HepG2 (cell line): ENCODE data around the gene HIRA. TPM values are rescaled to one million over a fixed set of nuclear protein-coding genes. Genes with fewer than 3 reads are reported as not detected.

Source experiments
- CHD4 ChIP-seq: fragments of 200-600 bp; sonication (generic); IDR thresholded peaks from 2 replicates; pipeline ENCODE4 v1.7.0; 2017; ENCODE audit warnings: mild to moderate bottlenecking, low read length, borderline replicate concordance
- CREB3 ChIP-seq: sonication (generic); formaldehyde crosslinking; IDR thresholded peaks from 2 replicates; pipeline ENCODE4 v1.5.0; 2020; ENCODE audit warnings: missing genetic modification reagents
- EP300 ChIP-seq, 3 experiments: sonication (generic) in 1 of 3; formaldehyde crosslinking in 1 of 3; IDR thresholded peaks; 2 replicates each; pipeline versions ENCODE4 v1.5.1 to v1.6.1; 2011 to 2020; ENCODE audit warnings: low read depth in 2 of 3, low read length in 2 of 3, borderline replicate concordance in 1 of 3, improper control_type of control experiment in 1 of 3, mild to moderate bottlenecking in 1 of 3, missing genetic modification reagents in 1 of 3, moderate library complexity in 1 of 3
- MYC ChIP-seq: sonication (generic); formaldehyde crosslinking; IDR thresholded peaks from 2 replicates; pipeline ENCODE4 v1.9.0; 2021; ENCODE audit warnings: missing genetic modification reagents, borderline replicate concordance
- PREB ChIP-seq: sonication (generic); formaldehyde crosslinking; IDR thresholded peaks from 2 replicates; pipeline ENCODE4 v1.4.0; 2020; ENCODE audit warnings: missing genetic modification reagents
- RBFOX2 ChIP-seq: fragments of 200-400 bp; formaldehyde crosslinking; IDR thresholded peaks from 2 replicates; pipeline ENCODE4 v1.6.1; 2017; ENCODE audit warnings: low read depth, mild to moderate bottlenecking, low read length
- RORA ChIP-seq: sonication (generic); formaldehyde crosslinking; IDR thresholded peaks from 2 replicates; pipeline ENCODE4 v1.5.0; 2020; ENCODE audit warnings: mild to moderate bottlenecking, missing genetic modification reagents, moderate library complexity
- SUZ12 ChIP-seq: fragments of 150-350 bp; IDR thresholded peaks from 2 replicates; pipeline ENCODE4 v1.6.1; 2014; ENCODE audit warnings: low read depth, low read length
- UBTF ChIP-seq: sonication (generic); formaldehyde crosslinking; IDR thresholded peaks from 2 replicates; pipeline ENCODE4 v1.4.0; 2020; ENCODE audit warnings: mild to moderate bottlenecking, missing genetic modification reagents
- ZNF720 ChIP-seq: sonication (generic); formaldehyde crosslinking; IDR thresholded peaks from 2 replicates; pipeline ENCODE4 v1.4.0; 2020; ENCODE audit warnings: missing genetic modification reagents
- ZNF724P ChIP-seq: sonication (generic); formaldehyde crosslinking; IDR thresholded peaks from 2 replicates; pipeline ENCODE4 v1.8.0; 2022; ENCODE audit warnings: missing genetic modification reagents, borderline replicate concordance
- ZNF75D ChIP-seq: sonication (generic); formaldehyde crosslinking; IDR thresholded peaks from 2 replicates; pipeline ENCODE4 v1.8.1; 2023; ENCODE audit warnings: missing genetic modification reagents, mild to moderate bottlenecking, borderline replicate concordance
- polyA plus RNA-seq, 8 experiments: library from polyadenylated mRNA; depleted of rRNA in 3 of 8; stranded (reverse) in 7 of 8; unstranded in 1 of 8; fragments of >200 nt; fragmentation: Illumina TruSeq in 4 of 8; extraction: Trizol in 4 of 8; gene quantifications; 2 replicates each; pipeline versions ENCODE4 v1.2.1 to v1.2.3, GENCODE V29; 2011 to 2016; ENCODE audit warnings: low read depth in 4 of 8, missing spikeins in 1 of 8, mixed read lengths in 1 of 8; ENCODE audit not compliant: insufficient read depth in 1 of 8
- total RNA-seq, 5 experiments: library from RNA; depleted of rRNA; stranded (reverse); fragments of >200 nt; fragmentation: Illumina TruSeq; extraction: Trizol; gene quantifications; 2 replicates each; pipeline ENCODE4 v1.2.3, GENCODE V29; 2016; ENCODE audit warnings: low read depth in 1 of 5
- TF ChIP-seq, protein P1 (sequence below): sonication (generic); formaldehyde crosslinking; IDR thresholded peaks from 2 replicates; pipeline ENCODE4 v1.4.0; 2020; ENCODE audit warnings: mild to moderate bottlenecking, missing genetic modification reagents
- TF ChIP-seq, protein P2 (sequence below): sonication (generic); formaldehyde crosslinking; IDR thresholded peaks from 2 replicates; pipeline ENCODE4 v1.5.0; 2020; ENCODE audit warnings: missing genetic modification reagents, mild to moderate bottlenecking, borderline replicate concordance

The HIRA gene
- total and polyA plus RNA-seq, 2 of the 13 experiments (the other 11 are each of a cell fraction or from before 2014, with no cell fraction given) = 21.5 to 29.2 TPM

DNA sequence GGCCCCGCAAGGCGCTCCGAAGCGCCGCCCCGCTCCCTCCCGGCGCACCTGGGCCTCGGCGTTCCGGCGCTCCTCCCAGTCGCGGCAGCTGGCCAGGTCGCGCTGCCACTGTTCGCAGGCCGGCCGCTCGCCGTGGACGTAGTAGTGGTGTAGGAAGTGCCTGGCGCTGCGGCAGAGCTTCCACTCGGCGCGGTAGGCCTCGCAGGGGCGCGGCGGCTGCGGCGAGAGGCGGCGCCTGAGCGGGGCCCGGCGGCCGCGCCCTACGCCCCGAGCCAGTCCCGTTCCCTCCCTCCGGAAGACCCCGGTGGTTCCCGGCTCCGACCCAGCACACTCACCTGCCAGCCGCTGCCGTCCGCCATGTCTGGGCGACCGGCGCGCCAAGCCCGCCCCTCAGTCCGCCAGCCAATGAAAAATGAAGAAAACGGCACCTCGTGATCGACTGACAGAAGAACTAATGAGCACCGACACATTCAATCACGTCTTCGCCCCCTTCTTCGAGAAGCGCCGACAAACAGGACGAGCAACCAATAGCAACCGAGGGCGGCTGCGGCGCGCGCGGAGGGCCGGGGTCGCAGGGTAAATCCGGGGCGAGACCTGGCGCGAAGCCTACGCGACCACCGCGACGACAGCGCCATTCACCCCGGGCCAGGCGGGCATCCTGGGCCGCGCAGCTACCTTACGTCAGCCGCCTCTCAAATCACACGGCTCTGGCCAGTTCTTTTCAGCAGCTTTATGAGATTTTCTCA lies 16.0 kb upstream of the HIRA start, which contains the start of gene C22orf39 (continued):
- TF ChIP-seq, protein P1, sequence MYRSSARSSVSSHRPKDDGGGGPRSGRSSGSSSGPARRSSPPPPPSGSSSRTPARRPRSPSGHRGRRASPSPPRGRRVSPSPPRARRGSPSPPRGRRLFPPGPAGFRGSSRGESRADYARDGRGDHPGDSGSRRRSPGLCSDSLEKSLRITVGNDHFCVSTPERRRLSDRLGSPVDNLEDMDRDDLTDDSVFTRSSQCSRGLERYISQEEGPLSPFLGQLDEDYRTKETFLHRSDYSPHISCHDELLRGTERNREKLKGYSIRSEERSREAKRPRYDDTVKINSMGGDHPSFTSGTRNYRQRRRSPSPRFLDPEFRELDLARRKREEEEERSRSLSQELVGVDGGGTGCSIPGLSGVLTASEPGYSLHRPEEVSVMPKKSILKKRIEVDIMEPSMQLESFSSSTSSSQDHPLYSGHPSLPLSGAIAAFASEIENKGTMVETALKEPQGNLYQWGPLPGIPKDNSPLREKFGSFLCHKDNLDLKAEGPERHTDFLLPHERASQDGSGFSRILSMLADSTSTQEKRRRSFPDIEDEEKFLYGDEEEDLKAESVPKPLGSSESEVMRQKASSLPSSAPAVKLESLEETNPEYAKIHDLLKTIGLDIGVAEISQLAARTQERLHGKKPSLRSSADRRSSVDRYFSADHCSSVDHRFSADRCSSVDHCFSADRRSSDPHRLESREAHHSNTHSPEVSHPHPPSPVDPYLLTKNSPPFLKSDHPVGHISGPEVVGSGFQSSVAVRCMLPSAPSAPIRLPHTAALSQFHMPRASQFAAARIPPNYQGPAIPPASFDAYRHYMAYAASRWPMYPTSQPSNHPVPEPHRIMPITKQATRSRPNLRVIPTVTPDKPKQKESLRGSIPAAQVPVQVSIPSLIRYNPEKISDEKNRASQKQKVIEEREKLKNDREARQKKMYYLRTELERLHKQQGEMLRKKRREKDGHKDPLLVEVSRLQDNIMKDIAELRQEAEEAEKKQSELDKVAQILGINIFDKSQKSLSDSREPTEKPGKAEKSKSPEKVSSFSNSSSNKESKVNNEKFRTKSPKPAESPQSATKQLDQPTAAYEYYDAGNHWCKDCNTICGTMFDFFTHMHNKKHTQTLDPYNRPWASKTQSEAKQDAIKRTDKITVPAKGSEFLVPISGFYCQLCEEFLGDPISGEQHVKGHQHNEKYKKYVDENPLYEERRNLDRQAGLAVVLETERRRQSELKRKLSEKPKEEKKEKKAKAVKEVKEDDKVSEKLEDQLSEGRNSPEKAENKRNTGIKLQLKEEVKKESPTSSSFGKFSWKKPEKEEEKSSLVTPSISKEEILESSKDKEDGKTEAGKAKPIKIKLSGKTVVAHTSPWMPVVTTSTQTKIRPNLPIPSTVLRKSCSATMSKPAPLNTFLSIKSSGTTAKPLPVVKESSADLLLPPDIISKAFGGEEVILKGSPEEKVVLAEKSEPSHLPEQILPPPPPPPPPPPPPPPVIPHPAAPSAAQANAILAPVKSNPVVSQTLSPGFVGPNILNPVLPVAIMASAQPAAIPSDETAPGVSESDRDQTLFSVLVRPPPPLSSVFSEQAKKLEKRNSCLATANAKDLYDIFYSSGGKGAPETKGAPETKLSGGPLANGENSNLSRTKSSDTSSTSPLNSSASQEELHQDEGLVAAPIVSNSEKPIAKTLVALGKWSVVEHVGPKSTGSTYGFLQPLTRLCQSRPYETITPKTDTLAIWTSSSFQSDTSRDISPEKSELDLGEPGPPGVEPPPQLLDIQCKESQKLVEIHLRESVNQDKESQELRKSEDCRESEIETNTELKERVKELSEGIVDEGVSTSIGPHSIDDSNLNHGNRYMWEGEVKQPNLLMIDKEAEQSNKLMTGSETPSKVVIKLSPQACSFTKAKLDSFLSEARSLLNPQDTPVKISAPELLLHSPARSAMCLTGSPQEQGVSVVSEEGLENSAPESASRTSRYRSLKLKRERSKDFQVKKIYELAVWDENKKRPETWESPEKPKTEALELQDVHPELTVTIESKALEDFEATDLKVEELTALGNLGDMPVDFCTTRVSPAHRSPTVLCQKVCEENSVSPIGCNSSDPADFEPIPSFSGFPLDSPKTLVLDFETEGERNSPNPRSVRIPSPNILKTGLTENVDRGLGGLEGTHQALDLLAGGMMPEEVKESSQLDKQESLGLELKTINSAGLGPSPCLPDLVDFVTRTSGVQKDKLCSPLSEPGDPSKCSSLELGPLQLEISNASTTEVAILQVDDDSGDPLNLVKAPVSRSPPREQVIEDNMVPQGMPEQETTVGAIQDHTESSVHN = no peak
- no peak for TF ChIP-seq ZNF720
- TF ChIP-seq RORA (CRISPR knock-in tag) = no peak
- TF ChIP-seq CHD4 = no peak
- peak; percentile 57 for TF ChIP-seq MYC (CRISPR knock-in tag)
- no peak for TF ChIP-seq PREB (CRISPR knock-in tag)
- no peak for TF ChIP-seq EP300 (IDR thresholded peaks at IDR 0.05; ENCODE audit: low read depth in 2 of 2, low read length in 2 of 2)
- no peak for TF ChIP-seq EP300 (CRISPR knock-in tag; IDR thresholded peaks at IDR 0.05; ENCODE audit: borderline replicate concordance)
- TF ChIP-seq ZNF724P = no peak
- TF ChIP-seq, protein P2, sequence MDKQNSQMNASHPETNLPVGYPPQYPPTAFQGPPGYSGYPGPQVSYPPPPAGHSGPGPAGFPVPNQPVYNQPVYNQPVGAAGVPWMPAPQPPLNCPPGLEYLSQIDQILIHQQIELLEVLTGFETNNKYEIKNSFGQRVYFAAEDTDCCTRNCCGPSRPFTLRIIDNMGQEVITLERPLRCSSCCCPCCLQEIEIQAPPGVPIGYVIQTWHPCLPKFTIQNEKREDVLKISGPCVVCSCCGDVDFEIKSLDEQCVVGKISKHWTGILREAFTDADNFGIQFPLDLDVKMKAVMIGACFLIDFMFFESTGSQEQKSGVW = no peak
- TF ChIP-seq ZNF75D (CRISPR knock-in tag) = no peak; the same call in 1 of the 2 replicates
- TF ChIP-seq UBTF = peak; percentile 78
- TF ChIP-seq SUZ12 = no peak
- TF ChIP-seq RBFOX2 = peak; percentile 92
- TF ChIP-seq CREB3 (CRISPR knock-in tag) = no peak
